ENCODE data around the gene MAGI1.

The MAGI1 gene

GRCh38 chr3:65339192-65339740, 699.5 kb downstream of the MAGI1 start:
- ATAC-seq: no peak

GRCh38 chr3:65338571-65338970, 700.1 kb downstream of the MAGI1 start:
- no peak for ATAC-seq

- no peak for ATAC-seq
These were observed 703.1 kb downstream of the MAGI1 start for GRCh38 chr3:65335587-65335986.

- no peak for ATAC-seq
These were observed 704.6 kb downstream of the MAGI1 start for GRCh38 chr3:65334045-65334665.

GRCh38 chr3:65331730-65332129, 707.0 kb downstream of the MAGI1 start:
- ATAC-seq: no peak

GRCh38 chr3:65330072-65330471, 708.6 kb downstream of the MAGI1 start:
- no peak for ATAC-seq

GRCh38 chr3:65328148-65328547, 710.6 kb downstream of the MAGI1 start:
- no peak for ATAC-seq

- no peak for ATAC-seq
These were observed 712.1 kb downstream of the MAGI1 start for GRCh38 chr3:65326574-65326973.

- ATAC-seq: no peak
These were observed 715.8 kb downstream of the MAGI1 start for GRCh38 chr3:65322910-65323309.

- no peak for ATAC-seq
These were observed 720.5 kb downstream of the MAGI1 start for GRCh38 chr3:65318231-65318630.

GRCh38 chr3:65314916-65315315, 723.8 kb downstream of the MAGI1 start:
- no peak for ATAC-seq

- no peak for ATAC-seq
These were observed 724.4 kb downstream of the MAGI1 start for GRCh38 chr3:65314269-65314668.

- no peak for ATAC-seq
These were observed 725.1 kb downstream of the MAGI1 start for GRCh38 chr3:65313666-65314065.

- no peak for ATAC-seq
These were observed 732.9 kb downstream of the MAGI1 start for GRCh38 chr3:65305836-65306235.
